AG09319 (cell line): ENCODE data around the gene ASH1L.

ENCODE experiments used
- DNase-seq: peaks from one replicate; pipeline ENCODE4 v3.0.0-alpha.2; 2010; ENCODE audit warnings: low read depth; ENCODE audit errors: extremely low read depth
- CTCF ChIP-seq: IDR thresholded peaks from 2 replicates; pipeline ENCODE4 v1.5.1; 2011; ENCODE audit warnings: low read depth, mild to moderate bottlenecking, inconsistent platforms, low read length, moderate library complexity

Gene ASH1L

DNA sequence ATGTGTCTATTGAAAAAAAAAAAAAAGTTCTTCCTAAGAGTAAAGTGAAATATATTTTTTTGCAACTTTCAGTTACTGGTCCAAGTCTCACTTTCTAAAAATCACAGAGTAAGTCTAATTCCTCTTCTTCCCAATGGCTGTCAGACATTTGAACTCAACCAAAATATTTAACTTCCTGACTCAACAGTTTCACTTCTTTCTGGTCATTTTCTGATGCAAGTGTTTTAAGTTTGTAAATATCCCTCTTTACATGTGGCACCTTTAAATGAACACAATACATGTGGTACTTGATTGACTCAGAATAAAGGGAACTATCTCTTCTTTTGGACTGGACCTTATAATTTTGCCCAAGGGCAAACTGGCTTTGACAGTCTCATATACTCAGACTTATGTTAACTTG is 76.7 kb downstream of the ASH1L start:
- TF ChIP-seq CTCF = no peak
- no peak for DNase-seq

GRCh38 chr1:155485222-155485621 is 77.4 kb downstream of the ASH1L start:
- TF ChIP-seq CTCF = no peak
- no peak for DNase-seq

GRCh38 chr1:155481741-155482241 is 80.8 kb downstream of the ASH1L start:
- no peak for TF ChIP-seq CTCF
- no peak for DNase-seq

- TF ChIP-seq CTCF = no peak
- DNase-seq = no peak
These were observed 83.4 kb downstream of the ASH1L start for GRCh38 chr1:155479205-155479604.

- TF ChIP-seq CTCF = no peak
- no peak for DNase-seq
These were observed 84.2 kb downstream of the ASH1L start for GRCh38 chr1:155478270-155478852.

DNA sequence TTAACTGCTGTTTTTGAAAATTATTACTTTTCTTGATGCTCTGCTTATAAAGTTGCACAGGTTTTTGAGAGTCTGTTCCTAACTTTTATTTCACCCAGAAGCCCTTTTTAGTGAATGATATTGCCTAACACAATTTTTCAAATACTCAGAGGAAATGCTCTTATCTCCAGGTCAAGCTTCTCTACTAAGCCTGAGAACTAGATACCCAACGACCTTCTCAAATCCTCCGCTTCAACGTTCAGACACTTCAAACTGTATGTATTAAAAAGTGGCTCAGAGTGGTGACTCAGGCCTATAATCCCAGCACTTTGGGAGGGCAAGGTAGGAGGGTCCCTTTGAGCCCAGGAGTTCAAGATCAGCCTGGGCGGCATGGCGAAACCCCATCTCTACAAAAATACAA is 88.5 kb downstream of the ASH1L start:
- TF ChIP-seq CTCF = no peak
- DNase-seq = no peak

DNA sequence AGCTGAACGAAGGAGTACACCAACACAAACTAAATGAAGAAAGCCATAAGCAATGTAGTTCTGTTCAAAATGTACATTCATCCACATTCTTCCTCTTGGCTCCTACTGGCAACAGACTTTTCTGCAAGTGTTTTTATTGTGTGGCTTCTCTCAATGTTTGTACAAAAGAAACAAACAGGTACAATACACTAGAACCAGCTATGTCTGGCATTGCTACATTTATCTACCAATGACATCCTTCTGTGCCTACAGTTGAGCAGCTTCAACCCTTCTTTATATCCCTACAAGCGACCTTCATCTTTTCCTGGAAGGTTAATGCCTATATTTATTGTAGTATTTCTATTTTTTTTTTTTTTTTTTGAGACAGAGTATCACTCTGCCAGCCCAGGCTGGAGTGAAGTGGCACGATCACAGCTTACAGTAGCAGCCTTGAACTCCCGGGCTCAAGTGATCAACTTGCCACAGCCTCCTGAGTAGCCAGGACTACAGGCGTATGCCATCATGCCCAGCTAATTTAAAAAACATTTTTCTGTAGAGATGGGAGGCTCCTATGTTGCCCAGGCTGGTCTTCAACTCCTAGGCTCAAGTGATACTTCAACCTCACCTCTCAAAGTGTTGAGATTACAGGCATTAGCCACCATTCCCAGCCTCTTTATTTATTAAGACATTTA is 89.3 kb downstream of the ASH1L start:
- TF ChIP-seq CTCF = no peak
- no peak for DNase-seq
